Right lobe of liver (tissue), 6 donors: ENCODE data around the gene UEVLD. TPM values are rescaled to one million over a fixed set of nuclear protein-coding genes. Genes with fewer than 3 reads are reported as not detected.

Source experiments
- ATAC-seq, 4 donors: fragments of 200-7000 bp; cut with Tn5 transposase; one replicate each; pipeline ENCODE4 v1.9.1; 2020; ENCODE audit warnings: mild to moderate bottlenecking in 4 of 4, moderate library complexity in 4 of 4
- DNase-seq, 3 donors: peaks; one replicate each; pipeline ENCODE4 v3.0.0-alpha.2; 2020
- H3K27ac ChIP-seq, 3 donors: fragments of 200-600 bp; one replicate each; pipeline ENCODE4 v1.8.0; 2022
- H3K27me3 ChIP-seq, 2 donors: fragments of 200-600 bp; one replicate each; pipeline ENCODE4 v1.8.0; 2022
- H3K36me3 ChIP-seq, 4 donors: fragments of 200-600 bp; sonication (generic) in 1 of 4; one replicate each; pipeline versions ENCODE4 v1.5.1 to v1.8.0; 2017 to 2022; ENCODE audit warnings: control low read depth in 1 of 4
- H3K4me1 ChIP-seq, 4 donors: fragments of 200-600 bp; sonication (generic) in 1 of 4; one replicate each; pipeline versions ENCODE4 v1.5.1 to v1.8.0; 2017 to 2022; ENCODE audit warnings: control low read depth in 1 of 4
- H3K4me3 ChIP-seq, 3 donors: fragments of 200-600 bp; one replicate each; pipeline ENCODE4 v1.8.0; 2022
- H3K9me3 ChIP-seq, 4 donors: fragments of 200-600 bp; sonication (generic) in 1 of 4; one replicate each; pipeline versions ENCODE4 v1.5.1 to v1.8.0; 2017 to 2022; ENCODE audit warnings: control low read depth in 1 of 4
- POLR2A ChIP-seq: fragments of 450-650 bp; IDR thresholded peaks from one replicate; pipeline ENCODE4 v1.6.1; 2017; ENCODE audit warnings: antibody characterized with exemption, mild to moderate bottlenecking
- WGBS: methylation state at CpG from one replicate; pipeline ENCODE4 v1.1.6; 2018; ENCODE audit warnings: low coverage, low lambda C conversion rate; ENCODE audit not compliant: insufficient coverage; ENCODE audit errors: missing lambda C conversion rate; 5-methylcytosine and 5-hydroxymethylcytosine counted together
- intact Hi-C, 2 donors: fragments of 100-400 bp; cut with DNase I; formaldehyde crosslinking; loops; one replicate each; pipeline versions ENCODE4 v1.11.2 to v1.14.1; 2022
- total RNA-seq, 6 experiments: library from RNA; depleted of rRNA in 2 of 6; stranded (reverse); fragments of >200 nt in 2 of 6; fragmentation: NEBNext Ultra II Directional in 3 of 6; extraction: Animal tissue kit (Norgen Biotek cat#: 25700) in 3 of 6; gene quantifications; one replicate each; pipeline versions ENCODE4 v1.1.0 to v1.2.4, GENCODE V29; 2016 to 2023
- TF ChIP-seq, protein P1 (sequence below), 4 donors: fragments of 200-600 bp in 3 of 4; fragments of 450-650 bp in 1 of 4; IDR thresholded peaks; one replicate each; pipeline versions ENCODE4 v1.5.1 to v1.8.0; 2016 to 2022; ENCODE audit warnings: antibody characterized with exemption in 4 of 4, mild to moderate bottlenecking in 2 of 4
- donor health status: DM: no; HTN: yes; CAD: no.
- donor health status: DM: no; HTN: no; CAD: no.
- donor health status: DM: no; HTN: no; CAD: no.
- donor health status: DM: no; HTN: yes; CAD: no.
- donor health status: DM: no; HTN: yes; CAD: no.

Gene UEVLD
- total RNA-seq, 6 experiments from 2014 or later, result 9.5 to 18.1 (median 9.9) TPM

DNA sequence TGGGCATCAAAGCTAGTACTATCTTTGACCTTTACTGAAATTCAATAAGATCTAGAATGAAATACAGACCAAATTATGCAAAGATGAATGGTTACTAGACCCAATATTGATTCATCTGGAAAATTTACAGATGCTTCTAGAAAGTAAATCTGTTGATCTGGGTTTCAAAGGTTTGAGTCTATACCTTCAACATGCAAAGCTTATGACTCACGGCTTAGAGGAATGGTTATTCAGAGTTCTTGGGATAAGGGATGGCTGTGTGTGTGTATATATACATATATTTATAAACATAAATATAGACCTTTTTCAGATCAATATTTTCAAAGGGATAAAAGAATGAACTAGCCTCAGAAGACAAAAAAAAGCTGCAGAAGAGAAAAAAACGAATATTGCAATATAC, 44.3 kb upstream of the UEVLD start:
- ATAC-seq (no peak), DNase-seq (no peak)
- H3K9me3 ChIP-seq, result no peaks in the 10 kb centered on the region
- no peak for TF ChIP-seq POLR2A
- TF ChIP-seq, protein P1, sequence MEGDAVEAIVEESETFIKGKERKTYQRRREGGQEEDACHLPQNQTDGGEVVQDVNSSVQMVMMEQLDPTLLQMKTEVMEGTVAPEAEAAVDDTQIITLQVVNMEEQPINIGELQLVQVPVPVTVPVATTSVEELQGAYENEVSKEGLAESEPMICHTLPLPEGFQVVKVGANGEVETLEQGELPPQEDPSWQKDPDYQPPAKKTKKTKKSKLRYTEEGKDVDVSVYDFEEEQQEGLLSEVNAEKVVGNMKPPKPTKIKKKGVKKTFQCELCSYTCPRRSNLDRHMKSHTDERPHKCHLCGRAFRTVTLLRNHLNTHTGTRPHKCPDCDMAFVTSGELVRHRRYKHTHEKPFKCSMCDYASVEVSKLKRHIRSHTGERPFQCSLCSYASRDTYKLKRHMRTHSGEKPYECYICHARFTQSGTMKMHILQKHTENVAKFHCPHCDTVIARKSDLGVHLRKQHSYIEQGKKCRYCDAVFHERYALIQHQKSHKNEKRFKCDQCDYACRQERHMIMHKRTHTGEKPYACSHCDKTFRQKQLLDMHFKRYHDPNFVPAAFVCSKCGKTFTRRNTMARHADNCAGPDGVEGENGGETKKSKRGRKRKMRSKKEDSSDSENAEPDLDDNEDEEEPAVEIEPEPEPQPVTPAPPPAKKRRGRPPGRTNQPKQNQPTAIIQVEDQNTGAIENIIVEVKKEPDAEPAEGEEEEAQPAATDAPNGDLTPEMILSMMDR (IDR thresholded peaks at IDR 0.05), result no peak
- peak overlapping the region in 2 of 3 donors; percentile 87 to 97 for H3K4me3 ChIP-seq
- peaks cover 0 to 11% (median 0%) of the 10 kb centered on the region in 4 donors for H3K4me1 ChIP-seq
- H3K27ac ChIP-seq, result no peak overlapping the region
- intact Hi-C loops, result no loop called here
- no peaks in the 10 kb centered on the region for H3K27me3 ChIP-seq
- 32% methylated on average over 2 of the region's 2 CpGs for WGBS
- no peaks in the 10 kb centered on the region for H3K36me3 ChIP-seq

DNA sequence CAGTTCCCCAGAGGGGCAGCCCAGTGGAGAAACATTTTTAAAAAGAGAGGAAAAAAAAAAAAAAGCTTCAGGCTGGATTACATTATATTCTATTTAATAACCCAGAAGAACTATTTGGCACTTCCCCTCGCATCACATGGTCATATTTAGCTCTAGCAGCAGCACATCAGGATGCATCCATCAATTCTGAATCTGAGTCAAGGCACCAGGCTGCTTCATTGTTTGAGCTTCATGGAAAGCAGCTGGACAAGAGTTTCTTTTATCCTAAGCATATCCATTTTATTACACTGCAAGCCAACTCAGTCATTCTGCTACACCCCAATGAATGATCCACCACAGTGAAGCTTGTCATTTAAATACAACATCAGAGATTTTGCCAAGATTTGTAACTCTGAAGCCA, 35.6 kb upstream of the UEVLD start:
- DNase-seq (no peak), ATAC-seq (no peak)
- Histone ChIP-seq H3K27ac (no peak overlapping the region), H3K27me3 (no peaks in the 10 kb centered on the region), H3K4me3 (no peak overlapping the region), H3K9me3 (no peaks in the 10 kb centered on the region), H3K36me3 (no peaks in the 10 kb centered on the region), H3K4me1 (peaks cover 0 to under 1% (median 0%) of the 10 kb centered on the region in 4 donors)
- intact Hi-C loops, result no loop called here
- no peak for TF ChIP-seq POLR2A
- TF ChIP-seq, protein P1 (IDR thresholded peaks at IDR 0.05), result no peak
- no CpG with 5 or more reads among the region's 1 CpG for WGBS

DNA sequence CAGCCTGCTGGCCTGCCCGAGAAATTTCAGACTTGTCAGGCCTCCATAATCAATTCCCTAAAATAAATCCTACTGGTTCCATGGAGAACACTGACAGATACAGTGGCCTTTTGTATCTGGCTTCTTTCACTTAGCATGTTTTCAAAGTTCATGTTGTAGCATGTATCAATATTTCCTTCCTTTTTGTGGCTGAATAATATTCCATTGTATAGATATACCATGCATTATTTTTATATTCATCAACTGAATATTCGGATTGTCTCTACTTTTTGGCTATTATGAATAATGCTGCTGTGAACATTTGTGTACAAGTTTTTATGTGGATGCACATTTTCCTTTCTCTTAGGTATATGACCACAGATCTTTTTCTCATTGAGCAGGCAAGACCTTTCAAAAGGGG, 35.2 kb upstream of the UEVLD start:
- intact Hi-C loops, result no loop called here
- Histone ChIP-seq H3K4me3 (no peak overlapping the region), H3K27ac (no peak overlapping the region), H3K9me3 (no peaks in the 10 kb centered on the region), H3K36me3 (no peaks in the 10 kb centered on the region), H3K27me3 (no peaks in the 10 kb centered on the region), H3K4me1 (peaks cover 0 to 5% (median 0%) of the 10 kb centered on the region in 4 donors)
- ATAC-seq, result no peak
- TF ChIP-seq, protein P1 (IDR thresholded peaks at IDR 0.05), result no peak
- no peak for TF ChIP-seq POLR2A
- WGBS, result 93% methylated on average over 2 of the region's 2 CpGs
- no peak for DNase-seq

DNA sequence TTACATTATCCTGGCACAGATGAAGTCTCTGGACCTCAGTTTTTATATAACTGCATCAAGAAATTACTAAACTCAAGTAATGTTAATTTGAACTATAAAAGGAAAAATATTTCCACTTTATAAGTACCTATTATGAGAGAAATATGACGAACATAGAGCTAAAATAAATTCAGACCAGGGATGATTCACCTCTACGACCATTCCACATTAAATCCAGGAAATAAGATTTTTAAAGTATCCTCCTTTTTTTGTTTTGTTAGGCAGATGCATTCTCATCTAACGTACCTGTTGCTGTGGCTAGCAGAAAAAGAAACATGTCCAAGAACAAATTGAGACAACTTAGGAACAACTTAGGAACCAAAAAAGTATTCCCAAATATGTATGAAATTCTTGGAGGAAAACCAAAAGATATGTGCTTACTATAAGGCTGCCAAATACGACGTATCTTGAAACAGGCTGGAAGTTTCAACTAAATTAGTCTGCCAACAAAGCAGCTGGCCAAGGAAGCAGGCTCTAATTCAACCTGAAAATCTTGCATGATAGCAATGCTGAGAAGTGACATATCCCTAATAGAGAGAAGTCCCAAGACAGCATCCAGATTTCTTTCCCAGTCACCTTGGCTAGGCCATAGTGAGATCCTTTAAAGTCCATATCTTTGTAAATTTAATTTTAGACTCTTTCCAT, 29.9 kb upstream of the UEVLD start:
- H3K27ac ChIP-seq, result no peak overlapping the region
- H3K27me3 ChIP-seq, result no peaks in the 10 kb centered on the region
- 44% methylated on average over 5 of the region's 5 CpGs for WGBS
- H3K9me3 ChIP-seq, result no peaks in the 10 kb centered on the region
- no peak for DNase-seq
- H3K36me3 ChIP-seq, result peaks cover 0 to 23% (median 5%) of the 10 kb centered on the region in 4 donors
- intact Hi-C loops, result no loop called here
- TF ChIP-seq, protein P1 (IDR thresholded peaks at IDR 0.05), result no peak
- no peak for TF ChIP-seq POLR2A
- H3K4me3 ChIP-seq, result no peak overlapping the region
- H3K4me1 ChIP-seq, result peaks cover 0 to 15% (median under 1%) of the 10 kb centered on the region in 4 donors
- no peak for ATAC-seq
